Measurements from ENCODE around the gene MCF2L. TPM values are rescaled to one million over a fixed set of nuclear protein-coding genes. Genes with fewer than 3 reads are reported as not detected.

Gene MCF2L
- total RNA-seq, 1 donor from 2014 or later: 90.0 TPM

- Mint-ChIP-seq H3K4me1 (ENCODE audit: low read depth) (peaks cover 14% of the 10 kb centered on the region), H3K4me3 (ENCODE audit: low read depth) (no peak overlapping the region), H3K27me3 (peaks cover 9% of the 10 kb centered on the region), H3K36me3 (ENCODE audit: insufficient read depth) (peaks cover 5% of the 10 kb centered on the region), H3K27ac (no peak overlapping the region), H3K9me3 (ENCODE audit: low read depth) (no peaks in the 10 kb centered on the region)
- TF ChIP-seq, protein P1, sequence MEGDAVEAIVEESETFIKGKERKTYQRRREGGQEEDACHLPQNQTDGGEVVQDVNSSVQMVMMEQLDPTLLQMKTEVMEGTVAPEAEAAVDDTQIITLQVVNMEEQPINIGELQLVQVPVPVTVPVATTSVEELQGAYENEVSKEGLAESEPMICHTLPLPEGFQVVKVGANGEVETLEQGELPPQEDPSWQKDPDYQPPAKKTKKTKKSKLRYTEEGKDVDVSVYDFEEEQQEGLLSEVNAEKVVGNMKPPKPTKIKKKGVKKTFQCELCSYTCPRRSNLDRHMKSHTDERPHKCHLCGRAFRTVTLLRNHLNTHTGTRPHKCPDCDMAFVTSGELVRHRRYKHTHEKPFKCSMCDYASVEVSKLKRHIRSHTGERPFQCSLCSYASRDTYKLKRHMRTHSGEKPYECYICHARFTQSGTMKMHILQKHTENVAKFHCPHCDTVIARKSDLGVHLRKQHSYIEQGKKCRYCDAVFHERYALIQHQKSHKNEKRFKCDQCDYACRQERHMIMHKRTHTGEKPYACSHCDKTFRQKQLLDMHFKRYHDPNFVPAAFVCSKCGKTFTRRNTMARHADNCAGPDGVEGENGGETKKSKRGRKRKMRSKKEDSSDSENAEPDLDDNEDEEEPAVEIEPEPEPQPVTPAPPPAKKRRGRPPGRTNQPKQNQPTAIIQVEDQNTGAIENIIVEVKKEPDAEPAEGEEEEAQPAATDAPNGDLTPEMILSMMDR (IDR thresholded peaks at IDR 0.05; ENCODE audit: unreplicated experiment): no peak
- no peak for DNase-seq (ENCODE audit: low spot score, unreplicated experiment)
Observed at GRCh38 chr13:113024466-113024865, 55.5 kb downstream of the MCF2L start.

DNA sequence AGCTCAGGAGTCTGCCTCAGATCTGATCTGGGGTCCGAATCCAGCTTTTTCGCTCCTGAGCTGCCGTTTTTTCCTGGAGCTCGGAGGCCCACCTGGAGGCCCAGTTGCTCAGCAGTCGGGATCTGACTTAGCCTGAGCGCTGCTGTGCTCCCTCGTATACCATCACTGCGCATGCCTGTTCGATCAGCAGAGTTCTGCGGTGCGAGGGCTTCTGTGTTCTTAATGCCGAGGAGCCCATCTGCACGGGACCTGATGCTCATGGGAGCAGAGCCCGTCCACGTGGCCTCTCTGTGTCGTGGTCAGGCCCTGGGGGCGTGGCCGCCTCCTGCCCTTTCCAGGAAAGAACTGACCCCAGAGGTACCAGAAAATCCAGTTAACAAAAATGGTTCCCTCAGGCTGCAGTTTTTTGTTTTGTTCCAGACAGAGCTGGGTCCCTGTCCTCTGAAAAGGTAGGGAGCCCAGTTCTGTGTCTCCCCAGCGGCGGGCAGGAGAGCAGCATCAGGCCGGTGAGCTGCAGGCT is 57.4 kb downstream of the MCF2L start:
- H3K9me3 Mint-ChIP-seq (ENCODE audit: low read depth): no peaks in the 10 kb centered on the region
- H3K36me3 Mint-ChIP-seq (ENCODE audit: insufficient read depth): peaks cover 4% of the 10 kb centered on the region
- H3K27me3 Mint-ChIP-seq: peaks cover 9% of the 10 kb centered on the region
- H3K4me3 Mint-ChIP-seq (ENCODE audit: low read depth): no peak overlapping the region
- no peak for DNase-seq (ENCODE audit: low spot score, unreplicated experiment)
- H3K27ac Mint-ChIP-seq: no peak overlapping the region
- peaks cover 14% of the 10 kb centered on the region for H3K4me1 Mint-ChIP-seq (ENCODE audit: low read depth)
- TF ChIP-seq, protein P1 (IDR thresholded peaks at IDR 0.05; ENCODE audit: unreplicated experiment): no peak

DNA sequence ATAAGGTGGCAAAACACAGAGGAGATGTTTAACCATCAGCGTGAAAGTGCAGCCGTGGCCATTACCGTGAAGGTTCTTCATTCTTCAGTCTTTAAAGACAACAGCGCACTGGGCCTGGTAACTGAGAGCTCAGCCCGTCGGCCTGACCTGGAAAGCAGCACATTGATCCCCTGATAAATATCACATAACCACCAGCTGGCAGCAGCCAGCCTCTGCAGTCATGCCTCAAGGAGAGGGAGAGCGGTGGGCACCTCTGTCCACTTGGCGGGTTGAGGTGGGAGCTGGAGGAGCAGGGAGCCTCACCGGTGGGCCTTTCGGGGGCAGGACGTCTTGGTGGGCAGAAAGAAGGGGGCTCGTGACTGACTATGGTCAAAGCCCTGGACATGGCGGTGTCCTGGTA is 58.1 kb downstream of the MCF2L start:
- peaks cover 9% of the 10 kb centered on the region for H3K27me3 Mint-ChIP-seq
- H3K4me3 Mint-ChIP-seq (ENCODE audit: low read depth): no peak overlapping the region
- H3K36me3 Mint-ChIP-seq (ENCODE audit: insufficient read depth): peaks cover 4% of the 10 kb centered on the region
- TF ChIP-seq, protein P1 (IDR thresholded peaks at IDR 0.05; ENCODE audit: unreplicated experiment): no peak
- no peak overlapping the region for H3K27ac Mint-ChIP-seq
- no peak for DNase-seq (ENCODE audit: low spot score, unreplicated experiment)
- peaks cover 14% of the 10 kb centered on the region for H3K4me1 Mint-ChIP-seq (ENCODE audit: low read depth)
- H3K9me3 Mint-ChIP-seq (ENCODE audit: low read depth): no peaks in the 10 kb centered on the region

DNA sequence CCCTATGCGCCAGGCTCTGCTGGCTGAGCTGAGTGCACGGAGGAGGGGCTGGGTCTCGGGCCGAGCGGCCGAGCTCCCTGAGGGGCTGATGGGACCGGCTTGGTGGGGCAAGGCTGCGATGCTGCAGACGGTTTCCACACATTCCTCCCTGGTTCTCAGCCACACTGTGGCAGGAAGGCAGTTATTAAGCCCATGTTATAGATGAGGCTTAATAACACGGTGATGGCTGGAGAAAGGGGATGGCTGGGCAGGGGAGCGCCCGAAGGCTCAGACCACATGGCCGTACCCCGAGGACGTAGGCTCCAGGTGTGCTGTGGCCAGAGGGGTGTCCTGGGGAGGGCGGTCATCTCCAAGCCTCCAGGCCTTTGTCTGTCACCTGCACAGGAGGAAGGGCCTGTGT is 58.6 kb downstream of the MCF2L start:
- Mint-ChIP-seq H3K9me3 (ENCODE audit: low read depth) (no peaks in the 10 kb centered on the region), H3K27me3 (peaks cover 8% of the 10 kb centered on the region), H3K4me1 (ENCODE audit: low read depth) (peaks cover 11% of the 10 kb centered on the region), H3K36me3 (ENCODE audit: insufficient read depth) (peaks cover 4% of the 10 kb centered on the region), H3K27ac (no peak overlapping the region), H3K4me3 (ENCODE audit: low read depth) (no peak overlapping the region)
- DNase-seq (ENCODE audit: low spot score, unreplicated experiment): no peak
- TF ChIP-seq, protein P1 (IDR thresholded peaks at IDR 0.05; ENCODE audit: unreplicated experiment): no peak

DNA sequence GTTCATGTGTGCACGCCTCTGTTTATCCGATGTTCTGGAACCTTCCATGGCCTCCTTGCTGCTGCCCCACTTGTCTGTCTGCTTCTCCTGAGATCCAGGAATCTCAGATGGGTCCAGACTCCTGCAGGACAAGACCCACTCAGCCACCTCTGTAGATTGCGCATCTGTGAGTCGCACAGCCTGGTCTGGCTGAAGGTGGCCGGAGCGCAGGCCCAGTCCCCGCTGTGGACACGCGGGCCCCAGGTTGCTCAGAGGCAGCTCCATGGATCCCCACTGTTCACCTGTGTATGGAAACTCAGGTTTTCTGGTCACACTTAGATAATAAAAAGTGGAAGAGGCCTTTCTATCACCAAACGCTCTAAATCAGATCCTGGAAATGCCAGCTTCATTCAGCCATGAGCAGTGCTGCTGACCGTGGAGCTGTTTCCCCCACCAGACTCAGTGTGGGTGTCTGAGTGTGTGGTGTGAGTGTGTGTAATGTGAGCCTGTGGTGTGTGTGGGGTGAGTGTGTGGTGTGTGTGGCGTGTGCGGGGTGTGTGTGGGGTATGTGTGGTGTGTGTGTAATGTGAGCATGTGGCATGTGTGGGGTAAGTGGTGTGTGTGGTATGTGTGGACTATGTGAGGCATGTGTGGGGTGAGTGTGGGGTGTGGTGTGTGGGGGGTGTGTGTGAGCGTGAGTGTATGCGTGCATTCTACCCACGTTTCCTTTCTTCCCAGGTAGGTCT is 59.5 kb downstream of the MCF2L start:
- no peak for DNase-seq (ENCODE audit: low spot score, unreplicated experiment)
- H3K4me3 Mint-ChIP-seq (ENCODE audit: low read depth): no peak overlapping the region
- H3K4me1 Mint-ChIP-seq (ENCODE audit: low read depth): peaks cover 3% of the 10 kb centered on the region
- no peaks in the 10 kb centered on the region for H3K9me3 Mint-ChIP-seq (ENCODE audit: low read depth)
- peaks cover 3% of the 10 kb centered on the region for H3K27me3 Mint-ChIP-seq
- H3K27ac Mint-ChIP-seq: no peak overlapping the region
- H3K36me3 Mint-ChIP-seq (ENCODE audit: insufficient read depth): peaks cover 2% of the 10 kb centered on the region
- TF ChIP-seq, protein P1 (IDR thresholded peaks at IDR 0.05; ENCODE audit: unreplicated experiment): no peak

All from progenitor cell of endocrine pancreas (in vitro differentiated cells).